Measurements from ENCODE around the gene TLE6.
"Not testable (repeated sequence)": the region's sequence is repeated elsewhere in the genome, so short reads cannot be mapped to it uniquely, and the experiment has no call there.

Gene TLE6

GRCh38 chr19:2977001-2977745 is at the start of gene TLE6:
TSS of gene TLE6 (plus strand) at chr19:2977564. CDS start at chr19:2978234, 670 bp downstream.
- DNase-seq (ENCODE audit: low read depth in 3 of 3), result peak; percentile 82 to 91 (median 88)

- no peak for DNase-seq (ENCODE audit: low read depth in 3 of 3)
Observed at GRCh38 chr19:2933490-2933910, 43.9 kb upstream of the TLE6 start.

- DNase-seq (ENCODE audit: low read depth in 3 of 3), result not testable (repeated sequence)
Observed at GRCh38 chr19:2935863-2936262, 41.5 kb upstream of the TLE6 start.

DNA sequence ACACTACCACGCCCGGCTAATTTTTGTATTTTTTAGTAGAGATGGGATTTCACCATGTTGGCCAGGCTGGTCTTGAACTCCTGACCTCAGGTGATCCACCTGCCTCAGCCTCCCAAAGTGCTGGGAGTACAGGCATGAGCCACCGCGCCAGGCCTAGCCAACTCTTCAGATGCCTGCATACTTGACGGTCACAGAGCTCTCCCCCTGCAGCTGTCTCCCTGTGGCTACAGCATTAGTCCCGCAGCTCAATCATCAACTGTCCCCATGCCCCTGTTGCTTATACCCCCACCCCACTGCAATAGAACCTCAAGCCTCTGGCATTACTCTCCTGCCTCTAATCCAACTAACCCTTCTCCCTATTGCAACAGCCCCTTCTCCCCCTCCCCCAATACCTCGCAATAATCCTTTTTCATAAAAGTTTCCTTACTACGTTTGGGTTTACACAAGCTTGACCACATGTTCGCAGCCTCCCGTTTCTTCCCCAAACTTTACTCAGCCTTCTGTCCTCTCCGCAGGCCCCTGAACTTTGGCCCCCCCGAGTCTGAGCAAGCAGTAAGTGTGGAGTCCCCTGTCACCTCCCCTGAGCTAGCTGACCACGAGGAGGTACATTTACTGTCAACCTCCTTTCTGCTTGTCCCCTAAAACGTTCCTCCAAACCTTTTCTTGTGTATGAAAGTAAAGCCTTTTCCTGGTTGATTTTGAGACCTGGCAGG is 34.3 kb upstream of the TLE6 start:
- DNase-seq (ENCODE audit: low read depth in 3 of 3), result no peak

- no peak for DNase-seq (ENCODE audit: low read depth in 3 of 3)
Observed at GRCh38 chr19:2944403-2944774, 33.0 kb upstream of the TLE6 start.

- peak; percentile 98 to 99 (median 98) for DNase-seq (ENCODE audit: low read depth in 3 of 3)
Observed at GRCh38 chr19:2944775-2945574, 32.4 kb upstream of the TLE6 start, which contains the start of gene ZNF77. TSS of gene ZNF77 (minus strand) at chr19:2944971. CDS start at chr19:2944840, 131 bp downstream.

DNA sequence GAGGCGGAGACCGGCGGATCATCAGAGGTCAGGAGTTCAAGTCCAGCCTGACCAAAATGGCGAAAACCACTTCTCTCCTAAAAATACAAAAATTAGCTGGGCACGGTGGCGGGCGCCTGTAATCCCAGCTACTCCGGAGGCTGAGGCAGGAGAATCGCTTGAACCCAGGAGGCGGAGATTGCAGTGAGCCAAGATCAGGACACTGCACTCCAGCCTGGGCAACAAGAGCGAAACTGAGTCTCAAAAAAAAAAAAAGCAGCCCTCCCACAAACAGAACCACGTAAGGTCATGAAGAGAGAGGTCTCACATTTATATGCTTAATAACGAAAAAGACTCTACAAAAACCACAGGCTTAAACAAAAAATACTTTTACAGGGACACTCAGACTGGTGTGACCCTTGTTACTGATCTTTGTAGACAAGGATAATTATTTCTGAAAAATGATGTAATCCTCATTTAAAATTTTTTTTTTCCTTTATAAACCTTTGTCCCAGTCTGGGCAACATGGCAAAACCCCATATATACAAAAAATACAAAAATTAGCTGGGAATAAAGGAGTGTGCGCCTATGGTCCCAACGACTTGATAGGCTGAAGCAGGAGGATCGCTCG is 31.7 kb upstream of the TLE6 start:
- DNase-seq (ENCODE audit: low read depth in 3 of 3), result no peak

DNA sequence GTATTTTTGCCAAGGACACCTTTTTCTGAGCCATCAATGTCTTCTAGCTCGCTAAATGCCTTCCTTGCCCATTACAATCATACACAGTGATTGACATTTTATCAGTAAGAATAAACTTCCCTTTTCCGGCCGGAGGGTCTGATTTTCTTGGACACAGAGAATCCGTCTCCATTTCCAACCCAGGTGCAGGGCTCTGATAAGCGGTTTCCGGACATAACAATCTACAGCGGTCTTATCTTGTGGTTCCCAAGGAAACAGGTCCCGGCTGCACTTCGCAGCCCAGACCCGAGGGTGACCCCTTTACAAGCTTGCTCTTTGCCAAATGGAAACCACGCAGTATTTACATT is 27.5 kb upstream of the TLE6 start:
- DNase-seq (ENCODE audit: low read depth in 3 of 3), result no peak

DNA sequence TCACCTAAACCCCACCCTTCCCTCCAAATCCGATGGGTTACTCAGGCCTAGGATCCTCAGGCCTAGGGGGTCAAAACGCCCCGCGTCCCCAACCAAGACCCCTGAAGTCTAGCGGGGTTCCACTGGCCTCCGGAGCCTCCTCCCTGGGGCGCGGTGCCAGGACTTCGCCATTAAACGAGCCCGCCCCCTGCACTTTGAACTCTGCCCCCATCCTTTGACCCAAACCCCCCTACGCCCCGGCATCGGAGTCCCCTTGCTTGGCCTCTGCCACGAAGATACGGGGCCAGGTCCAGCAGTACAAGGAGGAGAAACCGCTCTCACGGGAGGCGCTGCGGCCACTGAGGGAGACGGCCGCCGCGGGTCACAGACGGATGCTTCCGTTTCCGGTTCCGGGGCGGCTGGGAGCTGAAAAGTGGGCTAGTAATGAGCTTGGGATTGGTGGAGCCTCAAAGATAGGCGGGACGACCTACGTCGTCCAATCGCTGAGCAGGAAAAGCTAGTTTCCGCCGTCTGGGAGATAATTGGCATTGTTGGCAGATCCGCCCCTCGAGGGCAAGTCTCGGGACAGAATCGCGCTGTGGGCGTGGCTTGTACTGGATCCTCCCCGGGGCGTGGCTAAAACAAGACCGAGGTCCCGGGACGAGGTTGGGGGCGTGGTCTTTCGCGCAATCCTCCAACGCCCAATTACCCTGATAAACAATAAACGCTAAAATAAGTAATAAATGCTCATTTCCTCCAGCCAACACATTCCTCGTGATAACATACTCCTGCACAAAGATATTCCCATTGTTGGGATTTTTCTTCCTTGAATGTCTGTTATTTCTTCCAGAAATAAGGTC is 26.9 kb upstream of the TLE6 start:
- DNase-seq (ENCODE audit: low read depth in 3 of 3), result peak; percentile 99 to 100 (median 100)

- no peak for DNase-seq (ENCODE audit: low read depth in 3 of 3)
Observed at GRCh38 chr19:2952953-2953481, 24.3 kb upstream of the TLE6 start.

DNA sequence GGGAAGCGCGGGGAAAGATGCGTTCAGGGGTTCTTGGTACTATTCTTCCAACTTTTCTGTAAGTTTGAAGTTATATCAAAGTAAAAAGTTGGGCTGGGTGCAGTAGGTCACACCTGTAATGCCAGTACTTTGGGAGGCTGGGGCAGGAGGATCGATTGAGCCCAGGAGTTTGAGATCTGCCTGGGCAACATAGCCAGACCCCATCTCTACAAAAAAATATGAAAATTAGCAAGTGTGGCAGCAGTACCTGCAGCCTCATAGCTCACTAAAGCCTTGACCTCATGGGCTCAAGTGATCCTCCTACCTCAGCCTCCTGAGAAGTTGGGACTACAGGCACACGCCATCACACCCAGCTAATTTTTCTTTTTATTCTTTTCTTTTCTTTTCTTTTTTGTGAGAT is 20.2 kb upstream of the TLE6 start:
- DNase-seq (ENCODE audit: low read depth in 3 of 3), result no peak

DNA sequence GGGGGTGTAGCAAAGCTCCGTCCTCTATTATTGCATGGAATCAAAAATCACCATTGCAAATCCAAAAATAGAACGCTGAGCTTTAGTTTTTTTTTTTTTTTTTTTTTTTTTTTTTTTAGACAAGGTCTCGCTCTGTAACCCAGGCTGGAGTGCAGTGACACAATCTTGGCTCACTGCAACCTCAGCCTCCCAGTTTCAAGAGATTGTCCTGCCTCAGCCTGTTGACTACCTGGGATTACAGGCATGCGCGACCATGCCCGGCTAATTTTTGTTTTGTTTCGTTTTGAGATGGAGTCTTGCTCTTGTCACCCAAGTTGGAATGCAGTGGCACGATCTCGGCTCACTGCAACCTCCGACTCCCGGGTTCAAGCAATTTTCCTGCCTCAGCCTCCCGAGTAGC is 17.2 kb upstream of the TLE6 start:
- no peak for DNase-seq (ENCODE audit: low read depth in 3 of 3)

DNA sequence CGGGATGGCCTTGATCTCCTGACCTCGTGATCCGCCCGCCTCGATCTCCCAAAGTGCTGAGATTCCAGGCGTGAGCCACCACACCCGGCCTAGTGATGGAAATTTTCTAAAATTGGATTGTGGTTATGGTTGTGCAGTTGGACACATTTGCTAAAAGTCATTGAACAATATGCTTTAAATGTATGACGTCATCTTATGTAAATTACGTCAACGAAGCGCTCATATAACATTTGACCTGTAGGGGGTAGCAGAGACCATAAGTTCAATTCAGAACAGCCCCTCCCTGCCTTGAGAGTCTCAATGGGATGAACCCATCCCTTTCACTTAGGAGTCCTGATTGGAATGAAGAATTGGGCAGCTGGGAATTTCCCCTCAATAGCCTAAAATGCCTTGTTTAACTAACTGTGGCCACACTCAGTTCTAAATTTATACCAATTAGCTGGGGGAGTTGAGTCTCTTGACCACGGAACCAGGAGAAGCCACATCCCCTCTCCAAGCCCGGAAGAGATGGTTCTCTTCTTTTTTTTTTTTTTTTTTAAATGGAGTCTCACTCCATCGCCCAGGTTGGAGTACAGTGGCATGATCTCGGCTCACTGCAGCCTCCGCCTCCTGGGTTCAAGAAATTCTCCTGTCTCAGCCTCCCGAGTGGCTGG is 15.2 kb upstream of the TLE6 start:
- peak in 1 of 3 experiments; percentile 13 for DNase-seq (ENCODE audit: low read depth in 3 of 3)

GRCh38 chr19:2963122-2963521 is 14.2 kb upstream of the TLE6 start:
- DNase-seq (ENCODE audit: low read depth in 3 of 3), result no peak

- not testable (repeated sequence) for DNase-seq (ENCODE audit: low read depth in 3 of 3)
Observed at GRCh38 chr19:2963631-2964030, 13.7 kb upstream of the TLE6 start.

- DNase-seq (ENCODE audit: low read depth in 3 of 3), result no peak
Observed at GRCh38 chr19:2964874-2965273, 12.5 kb upstream of the TLE6 start.

- DNase-seq (ENCODE audit: low read depth in 3 of 3), result no peak
Observed at GRCh38 chr19:2967972-2968371, 9.4 kb upstream of the TLE6 start.

DNA sequence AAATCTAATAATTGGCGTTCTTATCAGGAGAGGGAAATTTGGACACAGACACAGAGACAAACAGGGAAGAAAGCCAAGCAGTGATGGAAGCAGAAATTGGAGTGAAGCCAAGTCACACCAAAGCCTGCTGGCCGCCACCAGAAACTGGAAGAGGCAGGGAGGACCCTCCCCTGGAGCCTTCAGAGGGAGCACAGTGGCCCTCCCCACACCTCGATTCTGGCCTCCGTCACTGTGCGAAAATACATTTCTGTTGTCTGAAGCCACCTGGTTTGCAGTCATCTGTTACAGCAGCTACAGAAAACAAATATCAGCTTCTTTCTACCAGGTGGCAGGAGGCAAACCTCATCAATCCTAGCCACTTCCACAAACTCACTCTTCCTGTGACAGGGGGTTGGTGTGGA is 8.3 kb upstream of the TLE6 start:
- DNase-seq (ENCODE audit: low read depth in 3 of 3), result no peak

GRCh38 chr19:2970201-2970835 is 7.0 kb upstream of the TLE6 start:
- no peak for DNase-seq (ENCODE audit: low read depth in 3 of 3)

DNA sequence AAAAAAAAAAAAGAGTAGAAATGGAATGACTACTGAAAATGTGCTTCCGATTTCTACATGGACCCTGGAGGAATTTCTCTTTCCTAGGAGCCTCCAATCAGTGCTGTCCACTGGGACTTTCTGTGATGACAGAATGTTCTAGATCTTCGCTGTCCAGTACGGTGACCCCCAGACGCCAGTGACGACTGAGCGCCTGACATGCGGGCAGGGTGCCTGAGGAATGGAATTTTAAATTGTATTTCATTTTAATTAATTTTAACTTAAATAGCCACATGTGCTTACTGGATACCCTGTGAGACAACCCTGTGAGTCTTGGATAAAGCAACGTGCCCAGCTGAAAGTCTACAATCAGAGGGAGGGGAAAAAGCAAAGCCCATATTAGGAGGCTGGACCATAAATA is 4.1 kb upstream of the TLE6 start:
- no peak for DNase-seq (ENCODE audit: low read depth in 3 of 3)
